ENCODE measurements around the gene C2orf68. TPM values are rescaled to one million over a fixed set of nuclear protein-coding genes. Genes with fewer than 3 reads are reported as not detected.
"Not testable (repeated sequence)": the region's sequence is repeated elsewhere in the genome, so short reads cannot be mapped to it uniquely, and the experiment has no call there.

Gene C2orf68
- total RNA-seq, 2 experiments from 2014 or later = 31.0 to 31.2 TPM

- H3K36me3 Mint-ChIP-seq (ENCODE audit: low read depth) = peaks cover 20% of the 10 kb centered on the region
- intact Hi-C loops (cut with DNase I, micrococcal nuclease) = no loop called here
- TF ChIP-seq CTCF (IDR thresholded peaks at IDR 0.05) = no peak
- H3K27ac Mint-ChIP-seq = no peak overlapping the region
- Histone ChIP-seq H3K9me3 (ENCODE audit: control insufficient read depth in 1 of 2, insufficient read depth in 1 of 2, low read length in 2 of 2) (no peaks in the 10 kb centered on the region), H3K27me3 (ENCODE audit: control insufficient read depth in 1 of 2, insufficient read depth in 2 of 2, low read length in 2 of 2) (no peaks in the 10 kb centered on the region), H3K36me3 (ENCODE audit: insufficient read depth, low read length) (peaks cover 8% of the 10 kb centered on the region), H3K4me1 (ENCODE audit: insufficient read depth, low read length) (no peaks in the 10 kb centered on the region), H3K4me3 (ENCODE audit: low read length) (no peak overlapping the region), H3K27ac (ENCODE audit: low read depth in 1 of 2, low read length in 2 of 2) (no peak overlapping the region)
- no peaks in the 10 kb centered on the region for H3K4me1 Mint-ChIP-seq (ENCODE audit: low read depth)
- CTCF ChIA-PET = no interaction called here
- no peak for ATAC-seq (ENCODE audit: poor library complexity)
- no peaks in the 10 kb centered on the region for H3K27me3 Mint-ChIP-seq
- no peak overlapping the region for H3K4me3 Mint-ChIP-seq
- no peak for DNase-seq
- POLR2A ChIA-PET = no interaction called here
- no peaks in the 10 kb centered on the region for H3K9me3 Mint-ChIP-seq
Observed at GRCh38 chr2:85659324-85659981, 47.6 kb upstream of the C2orf68 start.

GRCh38 chr2:85657399-85657798 is 45.5 kb upstream of the C2orf68 start:
- ATAC-seq (ENCODE audit: poor library complexity); H3K4me3 ChIP-seq (ENCODE audit: low read length); intact Hi-C loops (cut with DNase I, micrococcal nuclease): not testable (repeated sequence)

GRCh38 chr2:85656468-85656867 is 44.6 kb upstream of the C2orf68 start:
- no peaks in the 10 kb centered on the region for H3K4me1 ChIP-seq (ENCODE audit: insufficient read depth, low read length)
- H3K27ac ChIP-seq (ENCODE audit: low read depth in 1 of 2, low read length in 2 of 2) = no peak overlapping the region
- DNase-seq (no peak), ATAC-seq (ENCODE audit: poor library complexity) (no peak)
- no peak overlapping the region for H3K4me3 Mint-ChIP-seq
- H3K36me3 ChIP-seq (ENCODE audit: insufficient read depth, low read length) = peaks cover 28% of the 10 kb centered on the region
- no peaks in the 10 kb centered on the region for H3K9me3 ChIP-seq (ENCODE audit: control insufficient read depth in 1 of 2, insufficient read depth in 1 of 2, low read length in 2 of 2)
- TF ChIP-seq CTCF (IDR thresholded peaks at IDR 0.05) = no peak
- POLR2A ChIA-PET = no interaction called here
- CTCF ChIA-PET = no interaction called here
- H3K27me3 Mint-ChIP-seq = no peaks in the 10 kb centered on the region
- peaks cover 45% of the 10 kb centered on the region for H3K36me3 Mint-ChIP-seq (ENCODE audit: low read depth)
- H3K27me3 ChIP-seq (ENCODE audit: control insufficient read depth in 1 of 2, insufficient read depth in 2 of 2, low read length in 2 of 2) = no peaks in the 10 kb centered on the region
- no peaks in the 10 kb centered on the region for H3K9me3 Mint-ChIP-seq
- no peak overlapping the region for H3K27ac Mint-ChIP-seq
- no peak overlapping the region for H3K4me3 ChIP-seq (ENCODE audit: low read length)
- H3K4me1 Mint-ChIP-seq (ENCODE audit: low read depth) = no peaks in the 10 kb centered on the region
- intact Hi-C loops (cut with DNase I, micrococcal nuclease) = no loop called here

More at GRCh38 chr2:85657399-85657798, 45.5 kb upstream of the C2orf68 start:
- H3K9me3 Mint-ChIP-seq; H3K27ac ChIP-seq (ENCODE audit: low read depth in 1 of 2, low read length in 2 of 2); H3K4me3 Mint-ChIP-seq; H3K27me3 ChIP-seq (ENCODE audit: control insufficient read depth in 1 of 2, insufficient read depth in 2 of 2, low read length in 2 of 2); DNase-seq; H3K9me3 ChIP-seq (ENCODE audit: control insufficient read depth in 1 of 2, insufficient read depth in 1 of 2, low read length in 2 of 2); H3K27ac Mint-ChIP-seq; H3K27me3 Mint-ChIP-seq; H3K4me1 ChIP-seq (ENCODE audit: insufficient read depth, low read length); H3K4me1 Mint-ChIP-seq (ENCODE audit: low read depth); CTCF ChIA-PET: not testable (repeated sequence)
- peaks cover 20% of the 10 kb centered on the region for H3K36me3 ChIP-seq (ENCODE audit: insufficient read depth, low read length)
- peaks cover 36% of the 10 kb centered on the region for H3K36me3 Mint-ChIP-seq (ENCODE audit: low read depth)
- POLR2A ChIA-PET = interaction anchor here (0.6 kb wide), 1 partner anchor 254 kb away, joined by 3 read pairs; no protein-coding TSS in a partner anchor

GRCh38 chr2:85655961-85656417 is 44.1 kb upstream of the C2orf68 start:
- CTCF ChIA-PET = no interaction called here
- no peaks in the 10 kb centered on the region for H3K9me3 ChIP-seq (ENCODE audit: control insufficient read depth in 1 of 2, insufficient read depth in 1 of 2, low read length in 2 of 2)
- peaks cover 50% of the 10 kb centered on the region for H3K36me3 Mint-ChIP-seq (ENCODE audit: low read depth)
- H3K27ac Mint-ChIP-seq = no peak overlapping the region
- no peaks in the 10 kb centered on the region for H3K4me1 Mint-ChIP-seq (ENCODE audit: low read depth)
- DNase-seq (no peak), ATAC-seq (ENCODE audit: poor library complexity) (no peak)
- H3K27ac ChIP-seq (ENCODE audit: low read depth in 1 of 2, low read length in 2 of 2) = no peak overlapping the region
- intact Hi-C loops (cut with DNase I, micrococcal nuclease) = no loop called here
- H3K27me3 ChIP-seq (ENCODE audit: control insufficient read depth in 1 of 2, insufficient read depth in 2 of 2, low read length in 2 of 2) = no peaks in the 10 kb centered on the region
- POLR2A ChIA-PET = no interaction called here
- no peaks in the 10 kb centered on the region for H3K9me3 Mint-ChIP-seq
- H3K36me3 ChIP-seq (ENCODE audit: insufficient read depth, low read length) = peaks cover 32% of the 10 kb centered on the region
- no peak overlapping the region for H3K4me3 ChIP-seq (ENCODE audit: low read length)
- no peak overlapping the region for H3K4me3 Mint-ChIP-seq
- TF ChIP-seq CTCF (IDR thresholded peaks at IDR 0.05) = no peak
- no peaks in the 10 kb centered on the region for H3K27me3 Mint-ChIP-seq
- no peaks in the 10 kb centered on the region for H3K4me1 ChIP-seq (ENCODE audit: insufficient read depth, low read length)

Measured in CD4-positive, alpha-beta T cell (primary cell).